Endothelial cell of umbilical vein (primary cell): ENCODE measurements around the gene SLC26A2.

Experiments used
- CTCF ChIP-seq, 2 donors: IDR thresholded peaks; 1 replicate in 1 of 2; 2 replicates in 1 of 2; pipeline ENCODE4 v1.5.1; 2011; ENCODE audit warnings: low read length in 2 of 2, mild to moderate bottlenecking in 2 of 2, moderate library complexity in 2 of 2, control low read depth in 1 of 2, inconsistent platforms in 1 of 2, low read depth in 1 of 2; ENCODE audit not compliant: insufficient read depth in 1 of 2; ENCODE audit errors: extremely low read depth in 1 of 2
- EZH2 ChIP-seq: IDR thresholded peaks from 2 replicates; pipeline ENCODE4 v1.6.1; 2012; ENCODE audit warnings: borderline replicate concordance, low read depth, mild to moderate bottlenecking, moderate library complexity, low read length, inconsistent platforms; ENCODE audit not compliant: severe bottlenecking
- JUN ChIP-seq: IDR thresholded peaks from 2 replicates; pipeline ENCODE4 v1.6.1; 2011; ENCODE audit warnings: borderline replicate concordance, low read depth; ENCODE audit not compliant: insufficient read length, insufficient read depth
- MAX ChIP-seq: IDR thresholded peaks from 2 replicates; pipeline ENCODE4 v1.6.1; 2011; ENCODE audit not compliant: insufficient read depth, insufficient read length
- POLR2A ChIP-seq: IDR thresholded peaks from 2 replicates; pipeline ENCODE4 v1.6.1; 2012; ENCODE audit warnings: low read depth, mild to moderate bottlenecking, control low read depth, low read length
- POLR2AphosphoS5 ChIP-seq: IDR thresholded peaks from 2 replicates; pipeline ENCODE4 v1.6.1; 2012; ENCODE audit warnings: low read depth, mild to moderate bottlenecking, control low read depth, low read length, moderate library complexity; ENCODE audit not compliant: insufficient read depth

GRCh38 chr5:150016537-150016936 is 56.0 kb downstream of the SLC26A2 start:
- TF ChIP-seq POLR2A (no peak), MAX (no peak), CTCF (IDR thresholded peaks at IDR 0.05; ENCODE audit: extremely low read depth in 1 of 2, insufficient read depth in 1 of 2, low read depth in 1 of 2, low read length in 2 of 2) (no peak), EZH2 (no peak), JUN (no peak), POLR2AphosphoS5 (no peak)
